Tibial nerve (tissue), 4 donors: ENCODE measurements around the gene CPB2. TPM values are rescaled to one million over a fixed set of nuclear protein-coding genes. Genes with fewer than 3 reads are reported as not detected.

ENCODE experiments used
- DNase-seq, 2 donors: peaks; one replicate each; pipeline ENCODE4 v3.0.0-alpha.2; 2019; ENCODE audit warnings: low spot score in 2 of 2
- H3K27ac ChIP-seq, 4 donors: fragments of 200-600 bp; sonication (generic) in 3 of 4; one replicate each; pipeline ENCODE4 v1.5.1; 2017 to 2019; ENCODE audit warnings: mild to moderate bottlenecking in 1 of 4
- H3K27me3 ChIP-seq, 2 donors: fragments of 200-600 bp; sonication (generic) in 1 of 2; one replicate each; pipeline versions ENCODE4 v1.5.1 to v1.6.0; 2017 to 2019
- H3K36me3 ChIP-seq, 3 donors: fragments of 200-600 bp; sonication (generic); one replicate each; pipeline ENCODE4 v1.5.1; 2018 to 2019
- H3K4me1 ChIP-seq, 4 donors: fragments of 200-600 bp; sonication (generic) in 3 of 4; one replicate each; pipeline ENCODE4 v1.5.1; 2017 to 2019
- H3K4me3 ChIP-seq, 4 donors: fragments of 200-600 bp; sonication (generic) in 3 of 4; one replicate each; pipeline ENCODE4 v1.5.1; 2017 to 2019; ENCODE audit warnings: mild to moderate bottlenecking in 1 of 4, moderate library complexity in 1 of 4
- H3K9me3 ChIP-seq, 4 donors: fragments of 200-600 bp; sonication (generic) in 3 of 4; one replicate each; pipeline ENCODE4 v1.5.1; 2017 to 2019
- EP300 ChIP-seq, 2 donors: sonication (generic); formaldehyde crosslinking; IDR thresholded peaks; one replicate each; pipeline ENCODE4 v1.6.1; 2017; ENCODE audit warnings: antibody characterized with exemption in 2 of 2, mild to moderate bottlenecking in 1 of 2
- POLR2A ChIP-seq, 2 donors: fragments of 450-650 bp; IDR thresholded peaks; one replicate each; pipeline ENCODE4 v1.6.1; 2017; ENCODE audit warnings: antibody characterized with exemption in 2 of 2, mild to moderate bottlenecking in 2 of 2, moderate library complexity in 2 of 2
- WGBS, 2 donors: methylation state at CpG; one replicate each; pipeline ENCODE4 v1.1.5; 2018; 5-methylcytosine and 5-hydroxymethylcytosine counted together
- total RNA-seq, 4 donors: library from RNA; depleted of rRNA; stranded (reverse); fragments of >200 nt; gene quantifications; one replicate each; pipeline ENCODE4 v1.1.0, GENCODE V29; 2016
- TF ChIP-seq, protein P1 (sequence below), 5 experiments: fragments of 200-600 bp in 3 of 5; fragments of 450-650 bp in 2 of 5; sonication (generic) in 3 of 5; IDR thresholded peaks; one replicate each; pipeline ENCODE4 v1.5.1; 2016 to 2019; ENCODE audit warnings: antibody characterized with exemption in 5 of 5, mild to moderate bottlenecking in 3 of 5, moderate library complexity in 2 of 5

The CPB2 gene
- total RNA-seq, 4 donors from 2014 or later: not detected

DNA sequence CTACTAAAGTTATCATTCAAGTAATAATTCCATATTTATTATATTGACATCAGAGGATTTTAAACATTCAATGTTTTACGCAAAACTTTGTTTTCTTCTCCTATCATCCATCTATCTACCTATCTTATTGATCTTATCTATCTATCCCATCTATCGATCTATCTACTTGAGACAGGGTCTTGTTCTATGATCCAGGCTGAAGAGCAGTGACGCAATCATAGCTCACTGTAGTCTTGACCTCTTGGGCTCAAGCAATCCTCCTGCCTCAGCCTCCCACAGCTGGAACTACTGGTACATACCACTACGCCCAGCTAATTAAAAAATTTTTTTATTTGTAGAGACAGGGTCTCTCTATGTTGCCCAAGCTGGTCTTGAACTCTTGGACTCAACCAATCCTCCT is 79.7 kb downstream of the CPB2 start:
- Histone ChIP-seq H3K4me3 (no peak overlapping the region), H3K27me3 (no peaks in the 10 kb centered on the region), H3K4me1 (no peaks in the 10 kb centered on the region), H3K9me3 (peaks cover 0 to 7% (median 0%) of the 10 kb centered on the region in 4 donors), H3K27ac (no peak overlapping the region), H3K36me3 (peaks cover 0 to 9% (median 3%) of the 10 kb centered on the region in 3 donors)
- no peak for DNase-seq
- TF ChIP-seq EP300 (IDR thresholded peaks at IDR 0.05): no peak
- no peak for TF ChIP-seq POLR2A (IDR thresholded peaks at IDR 0.05)
- TF ChIP-seq, protein P1, sequence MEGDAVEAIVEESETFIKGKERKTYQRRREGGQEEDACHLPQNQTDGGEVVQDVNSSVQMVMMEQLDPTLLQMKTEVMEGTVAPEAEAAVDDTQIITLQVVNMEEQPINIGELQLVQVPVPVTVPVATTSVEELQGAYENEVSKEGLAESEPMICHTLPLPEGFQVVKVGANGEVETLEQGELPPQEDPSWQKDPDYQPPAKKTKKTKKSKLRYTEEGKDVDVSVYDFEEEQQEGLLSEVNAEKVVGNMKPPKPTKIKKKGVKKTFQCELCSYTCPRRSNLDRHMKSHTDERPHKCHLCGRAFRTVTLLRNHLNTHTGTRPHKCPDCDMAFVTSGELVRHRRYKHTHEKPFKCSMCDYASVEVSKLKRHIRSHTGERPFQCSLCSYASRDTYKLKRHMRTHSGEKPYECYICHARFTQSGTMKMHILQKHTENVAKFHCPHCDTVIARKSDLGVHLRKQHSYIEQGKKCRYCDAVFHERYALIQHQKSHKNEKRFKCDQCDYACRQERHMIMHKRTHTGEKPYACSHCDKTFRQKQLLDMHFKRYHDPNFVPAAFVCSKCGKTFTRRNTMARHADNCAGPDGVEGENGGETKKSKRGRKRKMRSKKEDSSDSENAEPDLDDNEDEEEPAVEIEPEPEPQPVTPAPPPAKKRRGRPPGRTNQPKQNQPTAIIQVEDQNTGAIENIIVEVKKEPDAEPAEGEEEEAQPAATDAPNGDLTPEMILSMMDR (IDR thresholded peaks at IDR 0.05): no peak
- WGBS, 2 donors: 97 to 99% methylated on average over 4 of the region's 4 CpGs

DNA sequence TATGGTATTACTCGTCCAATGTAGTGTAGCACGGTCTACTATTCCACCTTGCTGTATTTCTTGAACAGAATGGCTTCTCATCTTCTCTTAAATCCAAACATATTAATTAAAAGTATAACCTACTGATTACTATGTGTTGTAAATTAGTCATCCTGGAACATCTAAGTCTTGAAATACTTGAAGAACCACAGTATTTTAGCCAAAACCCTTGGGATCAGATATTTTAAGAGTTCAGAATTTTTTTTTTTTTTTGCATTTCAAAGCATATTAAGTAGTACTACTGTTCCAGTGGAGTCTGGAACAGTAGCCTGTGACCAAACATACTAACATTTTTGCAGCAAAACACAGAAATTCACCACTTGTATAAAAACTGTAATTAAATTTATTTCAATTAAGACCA is 82.4 kb downstream of the CPB2 start:
- TF ChIP-seq POLR2A (IDR thresholded peaks at IDR 0.05) (no peak), EP300 (IDR thresholded peaks at IDR 0.05) (no peak)
- TF ChIP-seq, protein P1 (IDR thresholded peaks at IDR 0.05): no peak
- H3K27me3 ChIP-seq: no peaks in the 10 kb centered on the region
- H3K9me3 ChIP-seq: no peaks in the 10 kb centered on the region
- H3K27ac ChIP-seq: no peak overlapping the region
- H3K4me3 ChIP-seq: no peak overlapping the region
- 86 to 92% methylated on average over 2 of the region's 2 CpGs for WGBS, 2 donors
- peaks cover 0 to 29% (median 0%) of the 10 kb centered on the region in 3 donors for H3K36me3 ChIP-seq
- DNase-seq: no peak
- H3K4me1 ChIP-seq: no peaks in the 10 kb centered on the region

DNA sequence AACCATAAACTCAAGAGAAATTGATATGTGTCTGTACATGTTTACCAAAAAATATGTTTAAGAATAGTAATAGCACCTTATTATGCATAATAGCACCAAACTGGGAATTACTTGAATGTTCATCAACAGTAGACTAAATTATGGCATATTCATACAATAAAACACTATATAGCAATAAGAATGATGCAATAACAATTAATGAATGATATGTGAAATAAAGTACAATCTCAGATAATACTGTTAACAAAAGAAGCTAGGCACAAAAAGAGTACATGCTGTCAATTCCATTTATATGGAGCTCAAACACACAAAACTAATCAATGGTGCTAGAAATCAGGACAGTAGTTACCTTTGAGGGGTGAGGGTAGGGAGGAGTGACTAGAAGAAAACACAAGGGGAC is 88.6 kb downstream of the CPB2 start:
- no peak overlapping the region for H3K4me3 ChIP-seq
- DNase-seq: no peak
- H3K4me1 ChIP-seq: no peaks in the 10 kb centered on the region
- TF ChIP-seq POLR2A (IDR thresholded peaks at IDR 0.05) (no peak), EP300 (IDR thresholded peaks at IDR 0.05) (no peak)
- TF ChIP-seq, protein P1 (IDR thresholded peaks at IDR 0.05): no peak
- H3K27ac ChIP-seq: no peak overlapping the region
- peaks cover 0 to 72% (median 0%) of the 10 kb centered on the region in 3 donors for H3K36me3 ChIP-seq
- no peaks in the 10 kb centered on the region for H3K27me3 ChIP-seq
- H3K9me3 ChIP-seq: no peaks in the 10 kb centered on the region

GRCh38 chr13:46015366-46015765 is 89.5 kb downstream of the CPB2 start:
- no peaks in the 10 kb centered on the region for H3K9me3 ChIP-seq
- no peaks in the 10 kb centered on the region for H3K4me1 ChIP-seq
- H3K36me3 ChIP-seq: peaks cover 0 to 80% (median 0%) of the 10 kb centered on the region in 3 donors
- no peak overlapping the region for H3K27ac ChIP-seq
- WGBS, 2 donors: 83 to 87% methylated on average over 3 of the region's 3 CpGs
- H3K4me3 ChIP-seq: no peak overlapping the region
- DNase-seq: no peak
- no peaks in the 10 kb centered on the region for H3K27me3 ChIP-seq
- TF ChIP-seq EP300 (IDR thresholded peaks at IDR 0.05): no peak
- TF ChIP-seq, protein P1 (IDR thresholded peaks at IDR 0.05): no peak
- TF ChIP-seq POLR2A (IDR thresholded peaks at IDR 0.05): no peak

DNA sequence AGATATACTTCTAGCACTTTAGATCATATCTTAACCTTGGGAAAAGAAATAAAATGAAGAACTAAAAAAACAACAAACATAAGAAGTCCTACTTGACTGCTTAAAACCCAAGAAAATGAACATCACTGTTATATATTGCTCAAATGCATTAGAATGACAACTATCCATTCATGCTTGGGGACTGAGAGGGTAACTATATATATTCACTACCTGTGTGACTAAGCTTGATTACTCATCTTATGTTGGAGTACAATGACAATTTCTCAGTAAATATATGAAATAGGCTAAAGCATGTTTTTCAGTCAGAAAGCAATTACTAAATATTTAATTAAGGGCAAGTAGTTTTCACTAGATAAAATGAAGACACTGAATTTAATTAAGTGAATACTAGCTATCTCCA is 92.4 kb downstream of the CPB2 start:
- no peaks in the 10 kb centered on the region for H3K4me1 ChIP-seq

More for the DNA sequence above, 92.4 kb downstream of the CPB2 start:
- no peak for DNase-seq
- TF ChIP-seq EP300 (IDR thresholded peaks at IDR 0.05) (no peak), POLR2A (IDR thresholded peaks at IDR 0.05) (no peak)
- TF ChIP-seq, protein P1 (IDR thresholded peaks at IDR 0.05): no peak
- Histone ChIP-seq H3K36me3 (peaks cover 0 to 75% (median 0%) of the 10 kb centered on the region in 3 donors), H3K27ac (no peak overlapping the region), H3K27me3 (no peaks in the 10 kb centered on the region), H3K4me3 (no peak overlapping the region), H3K9me3 (no peaks in the 10 kb centered on the region)
